Measurements from ENCODE around the gene ALK.

Gene ALK

DNA sequence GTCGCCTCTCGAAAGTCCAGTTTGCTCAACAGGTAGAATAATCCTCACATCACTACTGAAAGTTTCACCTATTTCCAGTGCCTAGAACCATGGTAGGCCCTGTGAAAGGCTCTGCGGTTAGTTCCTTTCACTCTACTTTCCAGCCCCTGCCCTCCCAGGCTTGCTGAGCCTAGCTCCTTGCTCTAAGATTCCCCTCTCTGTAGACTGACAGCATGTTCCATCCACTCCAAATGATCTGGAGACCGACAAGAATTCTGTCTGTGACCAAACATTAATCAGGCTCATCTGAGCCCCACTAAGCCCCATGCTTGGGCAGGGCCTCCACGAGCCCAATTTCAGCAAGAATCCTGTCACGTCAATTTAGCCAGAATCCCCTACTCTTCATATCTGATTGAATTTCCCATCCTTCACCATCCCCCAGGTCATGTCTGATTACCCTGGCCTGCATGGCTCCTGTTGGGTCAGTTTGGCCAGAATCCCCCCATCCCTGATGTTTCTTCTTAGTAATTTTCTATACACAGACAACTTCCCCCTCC is 307.0 kb downstream of the ALK start:
- H3K4me3 ChIP-seq (ENCODE audit: control insufficient read depth, low read depth, low read length), result no peak overlapping the region
- no peak for DNase-seq (ENCODE audit: low read depth)
- no peak for TF ChIP-seq CTCF (IDR thresholded peaks at IDR 0.05; ENCODE audit: control insufficient read depth, insufficient read depth, low read depth, low read length, missing control alignments)

DNA sequence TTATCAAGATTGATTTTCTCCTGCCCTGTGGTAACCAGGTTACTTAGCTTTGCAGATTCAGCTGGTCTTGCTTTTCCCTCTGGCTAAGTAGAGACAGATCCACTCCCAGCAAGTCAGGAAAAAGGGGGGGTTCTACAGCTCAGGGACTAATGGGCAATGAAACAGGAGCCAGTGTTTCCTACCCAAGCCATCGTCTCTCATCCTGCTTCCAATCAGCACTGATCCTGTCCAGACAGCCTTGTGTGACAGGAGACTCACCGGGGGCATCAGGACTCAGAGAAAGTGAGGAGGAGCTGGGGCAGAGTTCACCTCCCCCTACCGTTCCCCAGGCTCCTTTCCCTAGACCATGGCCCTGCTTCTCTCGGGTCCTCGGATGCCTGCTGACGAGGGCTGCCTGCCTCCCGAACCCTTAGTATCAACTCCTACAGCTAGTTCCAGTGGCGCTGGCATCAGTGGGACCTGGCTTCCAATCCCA is 307.6 kb downstream of the ALK start:
- no peak for TF ChIP-seq CTCF (IDR thresholded peaks at IDR 0.05; ENCODE audit: control insufficient read depth, insufficient read depth, low read depth, low read length, missing control alignments)
- DNase-seq (ENCODE audit: low read depth), result no peak
- H3K4me3 ChIP-seq (ENCODE audit: control insufficient read depth, low read depth, low read length), result no peak overlapping the region

GRCh38 chr2:29613067-29613466 is 308.3 kb downstream of the ALK start:
- H3K4me3 ChIP-seq (ENCODE audit: control insufficient read depth, low read depth, low read length), result no peak overlapping the region
- TF ChIP-seq CTCF (IDR thresholded peaks at IDR 0.05; ENCODE audit: control insufficient read depth, insufficient read depth, low read depth, low read length, missing control alignments), result no peak
- no peak for DNase-seq (ENCODE audit: low read depth)

GRCh38 chr2:29612568-29612967 is 308.8 kb downstream of the ALK start:
- no peak overlapping the region for H3K4me3 ChIP-seq (ENCODE audit: control insufficient read depth, low read depth, low read length)
- DNase-seq (ENCODE audit: low read depth), result no peak
- TF ChIP-seq CTCF (IDR thresholded peaks at IDR 0.05; ENCODE audit: control insufficient read depth, insufficient read depth, low read depth, low read length, missing control alignments), result no peak

DNA sequence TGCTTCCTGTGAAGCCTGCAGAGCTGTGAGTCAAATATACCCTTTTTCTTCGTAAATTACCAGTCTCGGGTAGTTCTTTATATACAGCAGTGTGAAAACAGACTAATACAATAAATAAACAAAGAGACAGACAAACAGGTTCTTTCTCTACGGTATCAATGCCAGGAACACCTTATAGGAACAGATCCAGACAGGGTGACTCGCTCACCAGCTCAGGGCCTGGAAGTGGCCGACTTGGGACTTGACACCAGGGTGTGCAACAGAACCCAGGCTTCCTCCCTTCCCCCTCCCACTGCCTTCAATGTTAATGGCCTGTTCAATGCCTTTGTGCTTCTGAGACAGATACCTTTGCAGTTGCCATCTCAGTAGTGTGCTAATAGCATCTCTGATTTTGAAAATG is 309.5 kb downstream of the ALK start:
- no peak for DNase-seq (ENCODE audit: low read depth)
- no peak for TF ChIP-seq CTCF (IDR thresholded peaks at IDR 0.05; ENCODE audit: control insufficient read depth, insufficient read depth, low read depth, low read length, missing control alignments)
- no peak overlapping the region for H3K4me3 ChIP-seq (ENCODE audit: control insufficient read depth, low read depth, low read length)

- no peak for TF ChIP-seq CTCF (IDR thresholded peaks at IDR 0.05; ENCODE audit: control insufficient read depth, insufficient read depth, low read depth, low read length, missing control alignments)
- DNase-seq (ENCODE audit: low read depth), result no peak
- no peak overlapping the region for H3K4me3 ChIP-seq (ENCODE audit: control insufficient read depth, low read depth, low read length)
These were observed 310.1 kb downstream of the ALK start for GRCh38 chr2:29611261-29611660.

DNA sequence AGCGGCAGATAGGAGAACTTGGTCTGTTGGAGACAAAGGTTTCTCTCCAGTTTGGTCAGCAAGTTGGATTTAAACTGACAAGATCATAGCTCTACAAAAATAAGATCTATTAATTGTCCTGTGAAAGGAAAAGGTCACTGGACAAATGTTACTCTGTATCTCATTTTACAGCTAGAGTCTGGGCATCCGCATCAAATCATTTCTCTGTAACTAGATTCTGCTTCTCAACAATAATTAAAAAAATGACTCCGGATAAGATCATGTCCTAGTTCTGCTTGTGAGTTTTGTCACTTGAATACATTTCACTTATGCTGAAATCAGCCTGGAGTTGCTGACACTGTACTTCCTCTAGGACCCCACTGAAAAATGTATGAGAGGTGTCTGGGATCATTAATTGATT is 310.8 kb downstream of the ALK start:
- DNase-seq (ENCODE audit: low read depth), result no peak
- no peak for TF ChIP-seq CTCF (IDR thresholded peaks at IDR 0.05; ENCODE audit: control insufficient read depth, insufficient read depth, low read depth, low read length, missing control alignments)
- H3K4me3 ChIP-seq (ENCODE audit: control insufficient read depth, low read depth, low read length), result no peak overlapping the region

Data from AG09309 (cell line).